Measurements from ENCODE around the gene GRB14.
"Not testable (repeated sequence)": the region's sequence is repeated elsewhere in the genome, so short reads cannot be mapped to it uniquely, and the experiment has no call there.

Gene GRB14

GRCh38 chr2:164620873-164621763, at the start of gene GRB14:
Gene GRB14 (minus strand): TSS chr2:164621482. CDS start chr2:164621309, 173 bp downstream.
- no peak for DNase-seq

GRCh38 chr2:164669291-164669690, 48.0 kb upstream of the GRB14 start:
- no peak for DNase-seq

- DNase-seq, result no peak
Observed at GRCh38 chr2:164667566-164667965, 46.3 kb upstream of the GRB14 start.

- no peak for DNase-seq
Observed at GRCh38 chr2:164664070-164664469, 42.8 kb upstream of the GRB14 start.

- no peak for DNase-seq
Observed at GRCh38 chr2:164662868-164663631, 41.8 kb upstream of the GRB14 start.

- no peak for DNase-seq
Observed at GRCh38 chr2:164662066-164662465, 40.8 kb upstream of the GRB14 start.

- no peak for DNase-seq
Observed at GRCh38 chr2:164661349-164661748, 40.1 kb upstream of the GRB14 start.

- no peak for DNase-seq
Observed at GRCh38 chr2:164657129-164657528, 35.8 kb upstream of the GRB14 start.

- DNase-seq, result no peak
Observed at GRCh38 chr2:164655750-164656149, 34.5 kb upstream of the GRB14 start.

- DNase-seq, result no peak
Observed at GRCh38 chr2:164655336-164655735, 34.1 kb upstream of the GRB14 start.

- DNase-seq, result no peak
Observed at GRCh38 chr2:164651361-164651760, 30.1 kb upstream of the GRB14 start.

GRCh38 chr2:164644036-164644700, 22.9 kb upstream of the GRB14 start:
- DNase-seq, result no peak

GRCh38 chr2:164642946-164643555, 21.8 kb upstream of the GRB14 start:
- no peak for DNase-seq

GRCh38 chr2:164642268-164642667, 21.0 kb upstream of the GRB14 start:
- no peak for DNase-seq

GRCh38 chr2:164628319-164628718, 7.0 kb upstream of the GRB14 start:
- DNase-seq, result not testable (repeated sequence)

GRCh38 chr2:164625378-164625971, 4.2 kb upstream of the GRB14 start:
- DNase-seq, result no peak

- no peak for DNase-seq
Observed at GRCh38 chr2:164624316-164624715, 3.0 kb upstream of the GRB14 start.

- DNase-seq, result no peak
Observed at GRCh38 chr2:164622338-164623106, 1.2 kb upstream of the GRB14 start.

- DNase-seq, result no peak
Observed at GRCh38 chr2:164621764-164622105, 453 bp upstream of the GRB14 start.

GRCh38 chr2:164620457-164620856, 825 bp downstream of the GRB14 start:
- DNase-seq, result no peak

GRCh38 chr2:164617466-164617865, 3.8 kb downstream of the GRB14 start:
- DNase-seq, result no peak
